PFSK-1 (cell line): Measurements from ENCODE around the gene GRK5.

ENCODE experiments used
- FOXP2 ChIP-seq: optimal IDR thresholded peaks from 2 replicates; pipeline ENCODE3; 2011; ENCODE audit warnings: borderline replicate concordance, control low read depth, inconsistent platforms; ENCODE audit not compliant: insufficient read depth; ENCODE audit errors: extremely low read length, extremely low read depth
- POLR2AphosphoS5 ChIP-seq: IDR thresholded peaks from 2 replicates; pipeline ENCODE4 v1.6.1; 2012; ENCODE audit warnings: low read depth, mild to moderate bottlenecking, control low read depth, low read length, moderate library complexity
- REST ChIP-seq, 2 experiments: IDR thresholded peaks; 2 replicates each; pipeline versions ENCODE4 v1.6.1 to v1.8.0; 2011 to 2012; ENCODE audit warnings: low read depth in 2 of 2, low read length in 2 of 2, control low read depth in 1 of 2, inconsistent platforms in 1 of 2, mild to moderate bottlenecking in 1 of 2, moderate library complexity in 1 of 2; ENCODE audit not compliant: insufficient read depth in 1 of 2
- SIN3A ChIP-seq: IDR thresholded peaks from 2 replicates; pipeline ENCODE4 v1.6.1; 2012; ENCODE audit warnings: mild to moderate bottlenecking, low read length, moderate library complexity, borderline replicate concordance; ENCODE audit not compliant: insufficient read depth
- TAF1 ChIP-seq: IDR thresholded peaks from 2 replicates; pipeline ENCODE4 v1.6.1; 2012; ENCODE audit warnings: low read length, control low read depth, borderline replicate concordance; ENCODE audit not compliant: insufficient read depth

- TF ChIP-seq TAF1 (no peak), POLR2AphosphoS5 (no peak), REST (IDR thresholded peaks at IDR 0.05; ENCODE audit: insufficient read depth in 1 of 2, low read depth in 2 of 2, low read length in 2 of 2) (no peak), SIN3A (no peak), FOXP2 (no peak)
Observed at GRCh38 chr10:119323085-119324016, 116.0 kb downstream of the GRK5 start.
